Activated T-helper 2 cell treated with anti-CD3 and anti-CD28 coated beads, Interferon-gamma antibody, Interleukin-2, Interleukin-4, amounts not matched to agents 10 μg/mL and 5 μg/mL and 100 μg/mL, durations not matched to agents 14 hours and 24 hours and 36 hours (primary cell): ENCODE data around the gene FN1. TPM values are rescaled to one million over a fixed set of nuclear protein-coding genes. Genes with fewer than 3 reads are reported as not detected.

Source experiments
- DNase-seq: peaks from one replicate; pipeline ENCODE4 v3.0.0; 2021; ENCODE audit warnings: low spot score
- H3K27ac Mint-ChIP-seq: one replicate; pipeline ENCODE4 v1.8.0; 2021; ENCODE audit warnings: mixed read lengths
- H3K27me3 Mint-ChIP-seq: one replicate; pipeline ENCODE4 v1.8.0; 2021; ENCODE audit warnings: low read depth, mixed read lengths
- H3K36me3 Mint-ChIP-seq: one replicate; pipeline ENCODE4 v1.8.0; 2021; ENCODE audit warnings: low read depth, mixed read lengths
- H3K4me1 Mint-ChIP-seq: one replicate; pipeline ENCODE4 v1.8.0; 2021; ENCODE audit warnings: low read depth, mixed read lengths
- H3K4me3 Mint-ChIP-seq: one replicate; pipeline ENCODE4 v1.8.0; 2021; ENCODE audit warnings: low read depth, mild to moderate bottlenecking, moderate library complexity, mixed read lengths
- H3K9me3 Mint-ChIP-seq: one replicate; pipeline ENCODE4 v1.8.0; 2021; ENCODE audit warnings: mixed read lengths
- intact Hi-C: fragments of 100-400 bp; cut with micrococcal nuclease; formaldehyde crosslinking; loops from one replicate; pipeline ENCODE4 v1.15.1; 2023
- total RNA-seq: library from RNA; stranded (reverse); gene quantifications from 2 replicates; pipeline ENCODE4 v1.2.3, GENCODE V29; 2022

The FN1 gene
- total RNA-seq, 1 donor from 2014 or later, result 4.5 TPM

- Mint-ChIP-seq H3K36me3 (no peaks in the 10 kb centered on the region), H3K9me3 (no peaks in the 10 kb centered on the region), H3K27ac (no peak overlapping the region), H3K4me3 (no peak overlapping the region), H3K27me3 (peaks cover 13% of the 10 kb centered on the region), H3K4me1 (no peaks in the 10 kb centered on the region)
- intact Hi-C loops, result loop anchor here (1.0 kb wide), 2 partner anchors 374 to 466 kb away; no protein-coding TSS in a partner anchor
- no peak for DNase-seq
Measured at GRCh38 chr2:215454519-215455246, 18.8 kb upstream of the FN1 start.

- no peaks in the 10 kb centered on the region for H3K36me3 Mint-ChIP-seq
- no peaks in the 10 kb centered on the region for H3K4me1 Mint-ChIP-seq
- DNase-seq, result no peak
- H3K4me3 Mint-ChIP-seq, result no peak overlapping the region
- intact Hi-C loops, result no loop called here
- H3K27ac Mint-ChIP-seq, result no peak overlapping the region
- no peaks in the 10 kb centered on the region for H3K9me3 Mint-ChIP-seq
- peaks cover 24% of the 10 kb centered on the region for H3K27me3 Mint-ChIP-seq
Measured at GRCh38 chr2:215452725-215453124, 16.9 kb upstream of the FN1 start.

GRCh38 chr2:215451012-215451756 lies 15.3 kb upstream of the FN1 start:
- H3K9me3 Mint-ChIP-seq, result no peaks in the 10 kb centered on the region
- no peak overlapping the region for H3K27ac Mint-ChIP-seq
- H3K27me3 Mint-ChIP-seq, result peaks cover 29% of the 10 kb centered on the region
- no peaks in the 10 kb centered on the region for H3K36me3 Mint-ChIP-seq
- intact Hi-C loops, result no loop called here
- no peak for DNase-seq
- no peak overlapping the region for H3K4me3 Mint-ChIP-seq
- H3K4me1 Mint-ChIP-seq, result no peaks in the 10 kb centered on the region

GRCh38 chr2:215450188-215451011 lies 14.5 kb upstream of the FN1 start:
- H3K36me3 Mint-ChIP-seq, result no peaks in the 10 kb centered on the region
- H3K4me1 Mint-ChIP-seq, result no peaks in the 10 kb centered on the region
- H3K4me3 Mint-ChIP-seq, result no peak overlapping the region
- peaks cover 30% of the 10 kb centered on the region for H3K27me3 Mint-ChIP-seq
- intact Hi-C loops, result no loop called here
- no peak for DNase-seq
- H3K27ac Mint-ChIP-seq, result no peak overlapping the region
- no peaks in the 10 kb centered on the region for H3K9me3 Mint-ChIP-seq

- no peaks in the 10 kb centered on the region for H3K4me1 Mint-ChIP-seq
- no peaks in the 10 kb centered on the region for H3K9me3 Mint-ChIP-seq
- DNase-seq, result no peak
- H3K36me3 Mint-ChIP-seq, result no peaks in the 10 kb centered on the region
- no peak overlapping the region for H3K4me3 Mint-ChIP-seq
- H3K27ac Mint-ChIP-seq, result no peak overlapping the region
- intact Hi-C loops, result no loop called here
- peaks cover 28% of the 10 kb centered on the region for H3K27me3 Mint-ChIP-seq
Measured at GRCh38 chr2:215447673-215448081, 11.8 kb upstream of the FN1 start.

GRCh38 chr2:215447056-215447455 lies 11.2 kb upstream of the FN1 start:
- H3K27me3 Mint-ChIP-seq, result peaks cover 27% of the 10 kb centered on the region
- no peaks in the 10 kb centered on the region for H3K4me1 Mint-ChIP-seq
- no peaks in the 10 kb centered on the region for H3K36me3 Mint-ChIP-seq
- intact Hi-C loops, result no loop called here
- no peaks in the 10 kb centered on the region for H3K9me3 Mint-ChIP-seq
- no peak for DNase-seq
- no peak overlapping the region for H3K4me3 Mint-ChIP-seq
- no peak overlapping the region for H3K27ac Mint-ChIP-seq

GRCh38 chr2:215442401-215442787 lies 6.5 kb upstream of the FN1 start:
- DNase-seq, result no peak
- Mint-ChIP-seq H3K27ac (no peak overlapping the region), H3K4me3 (no peak overlapping the region), H3K4me1 (peaks cover 1% of the 10 kb centered on the region), H3K36me3 (no peaks in the 10 kb centered on the region), H3K27me3 (peaks cover 38% of the 10 kb centered on the region), H3K9me3 (no peaks in the 10 kb centered on the region)
- intact Hi-C loops, result no loop called here

GRCh38 chr2:215441560-215442400 lies 5.9 kb upstream of the FN1 start:
- Mint-ChIP-seq H3K9me3 (no peaks in the 10 kb centered on the region), H3K4me1 (peaks cover 6% of the 10 kb centered on the region), H3K36me3 (no peaks in the 10 kb centered on the region), H3K27me3 (peaks cover 41% of the 10 kb centered on the region), H3K4me3 (no peak overlapping the region), H3K27ac (no peak overlapping the region)
- no peak for DNase-seq
- intact Hi-C loops, result no loop called here

GRCh38 chr2:215439980-215440512 lies 4.2 kb upstream of the FN1 start:
- intact Hi-C loops, result loop anchor here (5.0 to 10.0 kb wide), 2 partner anchors 125 to 387 kb away; partner anchors contain the start of gene ATIC
- H3K4me3 Mint-ChIP-seq, result no peak overlapping the region
- H3K27me3 Mint-ChIP-seq, result peaks cover 52% of the 10 kb centered on the region
- H3K36me3 Mint-ChIP-seq, result no peaks in the 10 kb centered on the region
- no peaks in the 10 kb centered on the region for H3K9me3 Mint-ChIP-seq
- peaks cover 15% of the 10 kb centered on the region for H3K4me1 Mint-ChIP-seq
- DNase-seq, result no peak
- no peak overlapping the region for H3K27ac Mint-ChIP-seq

GRCh38 chr2:215439404-215439803 lies 3.5 kb upstream of the FN1 start:
- H3K4me1 Mint-ChIP-seq, result peaks cover 15% of the 10 kb centered on the region
- H3K27ac Mint-ChIP-seq, result no peak overlapping the region
- intact Hi-C loops, result loop anchor here (5.0 to 10.0 kb wide), 2 partner anchors 125 to 388 kb away; partner anchors contain the start of gene ATIC
- no peaks in the 10 kb centered on the region for H3K36me3 Mint-ChIP-seq
- H3K27me3 Mint-ChIP-seq, result peaks cover 58% of the 10 kb centered on the region
- no peaks in the 10 kb centered on the region for H3K9me3 Mint-ChIP-seq
- DNase-seq, result no peak
- no peak overlapping the region for H3K4me3 Mint-ChIP-seq

GRCh38 chr2:215437614-215438013 lies 1.7 kb upstream of the FN1 start:
- no peaks in the 10 kb centered on the region for H3K9me3 Mint-ChIP-seq
- H3K36me3 Mint-ChIP-seq, result no peaks in the 10 kb centered on the region
- no peak overlapping the region for H3K27ac Mint-ChIP-seq
- H3K4me3 Mint-ChIP-seq, result no peak overlapping the region
- peaks cover 68% of the 10 kb centered on the region for H3K27me3 Mint-ChIP-seq
- DNase-seq, result no peak
- peaks cover 15% of the 10 kb centered on the region for H3K4me1 Mint-ChIP-seq
- intact Hi-C loops, result loop anchor here (5.0 to 10.0 kb wide), 2 partner anchors 123 to 390 kb away; partner anchors contain the start of gene ATIC
